Measurements from ENCODE around the gene CLCN7.

DNA sequence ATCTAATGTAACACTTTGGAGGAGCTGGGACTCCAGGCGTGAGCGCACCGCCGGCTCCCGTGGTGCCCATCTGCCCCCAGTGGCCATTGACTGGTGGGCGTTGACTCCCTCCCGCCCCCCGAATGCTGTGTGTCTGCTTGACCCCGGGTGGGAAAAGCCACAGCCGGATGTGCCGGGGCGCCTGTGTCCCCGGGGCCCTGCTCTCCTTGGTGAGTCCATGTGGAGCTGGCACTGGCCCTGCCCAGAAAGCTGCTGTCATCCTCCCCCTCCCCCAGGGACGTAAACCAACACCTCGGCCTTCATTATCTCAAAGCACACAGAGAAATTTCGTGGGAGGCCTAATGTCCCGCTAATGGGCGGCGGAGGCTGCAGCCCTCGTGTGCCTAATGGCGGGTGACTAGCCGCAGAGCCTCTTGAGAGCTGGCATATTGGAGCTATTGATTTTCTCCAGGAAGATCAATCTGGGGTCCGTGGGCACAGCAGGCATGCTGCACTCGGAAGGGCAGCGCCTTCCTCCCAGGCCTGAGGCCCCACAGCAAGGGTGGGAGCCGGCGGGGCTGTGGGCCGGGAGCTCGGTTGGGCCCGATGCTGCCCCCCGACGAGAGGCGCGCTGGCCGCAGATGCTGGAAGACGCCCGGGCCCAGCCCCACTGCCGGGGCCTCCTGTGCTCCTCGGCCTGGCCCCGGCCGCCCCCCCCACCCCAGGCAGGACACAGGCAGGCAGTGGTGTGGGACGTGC, 47.9 kb downstream of the CLCN7 start:
- TF ChIP-seq MAZ (IDR thresholded peaks at IDR 0.05; ENCODE audit: borderline replicate concordance, low read depth, low read length) (no peak), CTCF (conservative IDR thresholded peaks at IDR 0.05; ENCODE audit: low read depth, low read length) (no peak), POLR2A (IDR thresholded peaks at IDR 0.05; ENCODE audit: low read depth, low read length) (no peak), RFX5 (IDR thresholded peaks at IDR 0.05; ENCODE audit: low read depth, low read length) (no peak), RAD21 (IDR thresholded peaks at IDR 0.05; ENCODE audit: low read length) (no peak), CHD1 (IDR thresholded peaks at IDR 0.05; ENCODE audit: low read depth, low read length) (no peak), NFE2L2 (IDR thresholded peaks at IDR 0.05; ENCODE audit: low read depth, low read length) (no peak), CEBPB (IDR thresholded peaks at IDR 0.05; ENCODE audit: low read depth, low read length) (no peak), RCOR1 (IDR thresholded peaks at IDR 0.05; ENCODE audit: insufficient replicate concordance, low read length) (no peak), MXI1 (IDR thresholded peaks at IDR 0.05; ENCODE audit: borderline replicate concordance, low read depth, low read length) (no peak)
- TF ChIP-seq, protein P1, sequence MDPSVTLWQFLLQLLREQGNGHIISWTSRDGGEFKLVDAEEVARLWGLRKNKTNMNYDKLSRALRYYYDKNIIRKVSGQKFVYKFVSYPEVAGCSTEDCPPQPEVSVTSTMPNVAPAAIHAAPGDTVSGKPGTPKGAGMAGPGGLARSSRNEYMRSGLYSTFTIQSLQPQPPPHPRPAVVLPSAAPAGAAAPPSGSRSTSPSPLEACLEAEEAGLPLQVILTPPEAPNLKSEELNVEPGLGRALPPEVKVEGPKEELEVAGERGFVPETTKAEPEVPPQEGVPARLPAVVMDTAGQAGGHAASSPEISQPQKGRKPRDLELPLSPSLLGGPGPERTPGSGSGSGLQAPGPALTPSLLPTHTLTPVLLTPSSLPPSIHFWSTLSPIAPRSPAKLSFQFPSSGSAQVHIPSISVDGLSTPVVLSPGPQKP (IDR thresholded peaks at IDR 0.05; ENCODE audit: borderline replicate concordance, low read depth, low read length): no peak

Data from IMR-90 (cell line).